Measurements from ENCODE around the gene AFAP1L2.

AFAP1L2 gene

DNA sequence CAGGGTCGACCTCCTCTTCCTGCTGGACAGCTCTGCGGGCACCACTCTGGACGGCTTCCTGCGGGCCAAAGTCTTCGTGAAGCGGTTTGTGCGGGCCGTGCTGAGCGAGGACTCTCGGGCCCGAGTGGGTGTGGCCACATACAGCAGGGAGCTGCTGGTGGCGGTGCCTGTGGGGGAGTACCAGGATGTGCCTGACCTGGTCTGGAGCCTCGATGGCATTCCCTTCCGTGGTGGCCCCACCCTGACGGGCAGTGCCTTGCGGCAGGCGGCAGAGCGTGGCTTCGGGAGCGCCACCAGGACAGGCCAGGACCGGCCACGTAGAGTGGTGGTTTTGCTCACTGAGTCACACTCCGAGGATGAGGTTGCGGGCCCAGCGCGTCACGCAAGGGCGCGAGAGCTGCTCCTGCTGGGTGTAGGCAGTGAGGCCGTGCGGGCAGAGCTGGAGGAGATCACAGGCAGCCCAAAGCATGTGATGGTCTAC lies 118.3 kb downstream of the AFAP1L2 start:
- DNase-seq, result no peak

DNA sequence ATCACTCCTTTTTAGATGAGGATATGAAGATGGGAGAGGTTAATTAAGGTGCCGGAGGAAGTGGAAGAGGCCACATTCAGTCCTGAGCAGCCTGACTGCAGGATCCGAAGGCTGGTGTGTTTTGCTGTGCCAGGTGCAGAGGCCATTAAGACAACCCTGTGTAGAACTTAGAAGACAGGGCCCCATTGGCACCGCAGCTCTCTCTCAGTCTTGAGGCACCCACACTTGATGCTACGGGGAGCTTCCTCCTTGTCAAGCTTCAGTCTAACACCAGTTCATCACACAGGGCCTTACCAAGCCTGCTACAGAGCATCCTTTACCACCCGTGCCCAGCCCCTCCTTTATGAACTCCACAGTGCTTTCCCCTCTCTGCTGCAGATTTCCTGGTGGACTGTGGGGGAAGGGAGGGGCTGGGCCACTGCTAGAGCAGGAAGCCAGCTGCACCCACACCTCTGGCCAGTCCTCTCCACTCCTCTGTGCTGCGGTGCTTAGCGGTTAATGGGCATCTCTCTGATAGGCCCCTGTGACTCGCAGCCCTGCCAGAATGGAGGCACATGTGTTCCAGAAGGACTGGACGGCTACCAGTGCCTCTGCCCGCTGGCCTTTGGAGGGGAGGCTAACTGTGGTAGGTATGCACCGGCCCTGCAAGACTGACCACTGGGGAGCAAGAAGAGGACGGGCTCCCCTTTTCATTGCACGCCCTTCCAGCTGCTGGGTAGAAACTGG lies 119.8 kb downstream of the AFAP1L2 start:
- no peak for DNase-seq

DNA sequence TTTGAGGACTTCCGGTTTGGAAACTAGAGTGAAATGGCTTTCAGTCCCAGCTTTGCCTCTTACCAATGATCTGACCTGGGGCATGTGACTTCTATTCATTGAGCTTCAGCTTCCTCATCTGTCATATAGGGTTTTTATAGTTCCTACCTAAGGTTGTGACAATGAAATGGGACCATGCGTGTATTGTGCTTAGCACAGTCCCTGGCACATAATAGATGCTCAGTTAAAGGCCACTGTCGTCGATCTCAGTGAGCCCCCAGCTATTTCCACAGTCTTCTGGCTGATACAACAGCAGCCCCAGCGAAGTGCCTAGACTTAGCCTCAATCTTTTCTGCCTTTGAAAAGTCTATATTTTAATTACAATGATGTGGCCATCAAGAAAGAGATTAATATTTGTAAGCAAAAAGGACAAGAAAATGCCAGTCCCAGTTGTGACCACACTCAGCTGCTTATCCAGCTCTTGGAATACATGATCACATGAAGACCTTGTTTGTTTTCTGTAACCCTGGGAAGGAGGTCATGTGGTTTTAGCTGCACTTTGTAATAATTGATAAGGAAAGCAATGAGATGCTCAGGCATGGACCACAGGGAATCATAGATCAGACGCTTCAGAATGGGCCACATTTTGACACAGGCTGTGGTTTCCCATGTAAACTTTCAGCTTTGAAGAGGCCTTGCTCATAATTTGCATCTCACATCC lies 120.6 kb downstream of the AFAP1L2 start:
- no peak for DNase-seq

DNA sequence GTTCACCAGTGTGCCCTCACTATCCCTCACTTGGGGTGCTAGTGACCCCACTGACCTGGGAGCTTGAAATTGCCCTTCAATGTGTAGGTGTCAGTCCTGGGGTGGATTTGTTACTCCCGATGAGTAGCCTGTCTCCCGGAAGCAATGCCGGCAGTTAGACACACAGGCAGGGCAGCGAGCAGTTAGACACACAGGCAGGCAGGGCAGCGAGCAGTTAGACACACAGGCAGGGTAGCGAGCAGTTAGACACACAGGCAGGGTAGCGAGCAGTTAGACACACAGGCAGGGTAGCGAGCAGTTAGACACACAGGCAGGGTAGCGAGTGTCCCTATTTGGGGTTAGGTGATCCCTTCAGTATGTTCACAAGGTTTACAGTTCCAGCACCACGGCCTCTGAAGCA lies 121.2 kb downstream of the AFAP1L2 start:
- DNase-seq, result no peak

DNA sequence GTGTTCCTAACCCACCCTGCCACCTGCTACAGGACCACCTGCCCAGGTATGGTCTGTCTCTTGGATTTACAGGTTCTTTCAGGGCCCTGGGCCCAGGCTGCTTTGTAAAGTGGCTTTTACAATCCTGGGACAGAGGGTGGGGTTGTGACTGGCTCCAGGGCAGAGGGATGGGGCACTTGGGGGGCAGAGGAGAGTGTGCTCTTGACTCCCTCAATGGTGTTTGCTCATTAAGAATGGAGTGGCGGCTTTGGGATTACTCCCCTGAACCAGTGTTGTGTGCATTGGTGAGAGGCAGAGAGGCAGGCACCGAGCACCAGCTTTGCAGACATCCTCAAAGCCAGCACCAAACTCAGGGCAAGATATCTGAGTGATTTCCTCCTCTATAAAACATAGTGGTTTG lies 121.8 kb downstream of the AFAP1L2 start:
- DNase-seq, result no peak

DNA sequence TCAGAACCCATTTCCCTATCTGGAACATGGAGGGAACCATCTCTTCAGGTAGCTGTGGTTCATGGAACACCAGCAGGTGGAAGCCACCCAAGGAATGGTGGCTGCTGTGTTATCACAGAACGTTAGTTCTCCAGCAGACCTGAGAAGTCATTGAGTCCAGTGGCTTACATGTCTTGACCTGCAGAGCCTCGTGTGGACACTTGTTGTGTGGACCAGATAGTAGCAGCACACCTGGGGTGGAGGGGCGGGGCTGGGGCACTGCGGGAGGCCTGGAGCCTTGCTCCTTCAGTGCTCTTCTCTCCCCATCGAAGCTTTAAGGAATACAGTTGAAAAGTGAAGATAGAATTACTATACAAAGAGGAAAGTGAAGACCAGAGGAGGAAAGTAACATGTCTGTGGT lies 122.8 kb downstream of the AFAP1L2 start:
- DNase-seq, result no peak

DNA sequence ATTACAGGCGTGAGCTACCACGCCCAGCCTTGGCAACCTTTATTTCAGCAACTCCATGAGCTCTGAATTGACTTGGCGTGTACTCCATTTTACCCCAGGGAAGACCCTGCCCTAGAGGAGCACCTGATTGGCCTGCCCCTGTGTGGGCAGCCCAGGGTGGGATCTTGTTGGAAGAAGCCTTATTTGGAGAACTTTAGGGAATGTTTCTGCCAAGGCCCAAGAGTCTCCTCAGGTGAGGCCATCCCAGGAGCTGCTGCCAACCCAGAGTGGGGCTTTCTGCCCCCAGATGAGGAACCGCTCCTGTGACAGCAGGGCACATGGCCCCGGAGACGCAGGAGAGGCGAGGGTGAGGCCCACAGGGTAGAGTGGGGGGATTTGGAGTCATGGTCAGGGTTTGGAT lies 123.3 kb downstream of the AFAP1L2 start:
- DNase-seq, result no peak

DNA sequence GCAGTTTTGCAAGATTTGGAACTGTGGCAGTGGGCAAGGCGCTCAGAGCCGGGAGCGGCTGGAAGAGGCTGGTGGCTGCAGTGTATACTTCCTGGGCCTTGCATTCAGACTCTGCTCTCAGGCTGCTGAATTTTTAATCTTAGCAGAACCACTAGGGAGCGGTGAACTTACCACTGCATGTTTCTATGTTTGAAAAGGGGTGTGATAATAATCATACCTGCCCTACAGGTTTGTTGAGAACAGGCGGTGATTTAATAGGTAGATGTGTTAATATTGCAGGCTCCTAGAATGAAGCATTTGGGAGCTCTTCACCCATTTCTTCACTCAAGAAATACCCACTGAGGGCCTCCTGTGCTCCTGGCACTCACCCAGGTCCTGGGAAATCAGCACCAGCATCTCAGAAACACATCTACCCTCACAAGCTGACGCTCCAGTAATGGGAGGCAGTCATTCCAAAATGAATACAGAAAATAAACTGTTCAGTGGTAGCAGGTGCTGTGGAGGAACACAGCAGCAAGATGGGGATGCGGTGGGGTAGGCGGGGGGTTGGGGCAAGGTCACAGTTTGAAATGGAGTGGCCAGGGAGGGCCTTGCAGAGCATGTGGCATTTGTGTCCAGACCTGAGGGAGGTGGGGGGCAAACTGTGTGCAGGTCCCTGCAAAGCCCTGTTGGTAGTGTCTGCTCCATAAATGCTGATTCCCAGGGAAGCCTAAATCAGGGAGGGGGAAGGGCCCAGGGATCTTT lies 124.2 kb downstream of the AFAP1L2 start:
- DNase-seq, result no peak

DNA sequence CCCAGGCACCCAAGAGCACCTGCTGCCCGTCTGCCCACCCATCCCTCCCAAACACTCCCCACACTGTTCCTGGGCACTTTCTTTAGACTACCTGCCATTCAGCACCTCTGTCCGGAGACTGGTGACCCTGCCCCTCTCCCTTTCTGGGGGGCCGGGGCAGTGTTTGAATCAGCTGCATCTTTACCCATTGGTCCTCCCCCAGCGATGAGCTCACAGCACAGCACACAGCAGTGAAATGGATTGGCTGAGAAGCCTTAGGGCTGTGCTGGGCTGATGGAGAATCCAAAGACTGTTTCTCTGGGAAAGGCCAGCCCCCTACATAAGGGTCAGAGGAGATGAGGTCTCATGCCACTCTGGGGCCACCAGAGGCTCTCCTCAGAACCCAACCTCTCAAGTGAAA lies 125.0 kb downstream of the AFAP1L2 start:
- no peak for DNase-seq

DNA sequence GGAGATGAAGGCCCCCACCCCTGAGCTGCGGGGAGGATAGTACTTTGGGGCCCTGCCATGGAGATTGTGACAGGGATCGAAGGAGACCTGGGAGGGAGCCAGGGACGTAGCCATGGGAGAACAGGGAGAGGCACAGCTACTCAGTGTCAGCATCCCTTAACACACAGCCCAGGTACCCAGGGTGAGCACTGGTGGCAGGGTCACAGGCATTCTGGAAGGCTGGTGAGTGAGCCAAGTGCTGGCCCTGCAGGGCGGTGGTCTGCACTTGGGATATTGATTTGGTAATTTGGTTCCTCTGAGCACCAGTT lies 125.5 kb downstream of the AFAP1L2 start:
- no peak for DNase-seq

DNA sequence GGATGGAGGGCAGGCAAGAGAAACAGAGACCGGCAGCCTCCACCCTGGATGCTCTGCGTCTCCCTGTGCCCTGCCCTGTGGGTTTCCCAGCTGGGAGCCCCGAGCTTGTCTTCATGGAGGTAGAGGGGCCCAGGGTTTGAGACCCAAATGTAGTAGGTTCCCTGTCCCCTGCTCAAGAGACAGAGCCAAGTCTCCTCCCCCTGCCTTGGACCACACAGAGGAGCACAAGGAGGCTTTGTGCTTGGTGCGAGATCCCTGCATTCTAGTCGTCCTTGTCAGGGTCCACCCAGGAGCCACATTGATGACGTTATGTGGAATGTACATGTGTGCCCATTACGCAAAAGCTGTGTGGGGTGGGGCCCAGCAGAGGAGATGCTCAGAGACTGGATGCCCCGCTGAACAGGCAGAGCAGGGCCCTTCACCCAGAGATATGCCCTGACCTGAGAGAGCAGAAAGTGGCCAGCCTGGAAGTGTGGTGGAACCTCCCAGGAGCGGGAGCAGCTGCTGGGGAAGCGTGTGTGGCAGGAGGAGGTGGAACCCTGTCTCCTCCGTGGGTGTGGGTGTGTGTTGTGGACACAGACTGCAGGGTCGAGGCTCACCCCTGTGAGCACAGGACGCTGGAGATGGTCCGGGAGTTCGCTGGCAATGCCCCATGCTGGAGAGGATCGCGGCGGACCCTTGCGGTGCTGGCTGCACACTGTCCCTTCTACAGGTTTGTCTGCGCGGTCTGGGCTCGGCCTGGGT lies 126.0 kb downstream of the AFAP1L2 start:
- DNase-seq, result no peak

DNA sequence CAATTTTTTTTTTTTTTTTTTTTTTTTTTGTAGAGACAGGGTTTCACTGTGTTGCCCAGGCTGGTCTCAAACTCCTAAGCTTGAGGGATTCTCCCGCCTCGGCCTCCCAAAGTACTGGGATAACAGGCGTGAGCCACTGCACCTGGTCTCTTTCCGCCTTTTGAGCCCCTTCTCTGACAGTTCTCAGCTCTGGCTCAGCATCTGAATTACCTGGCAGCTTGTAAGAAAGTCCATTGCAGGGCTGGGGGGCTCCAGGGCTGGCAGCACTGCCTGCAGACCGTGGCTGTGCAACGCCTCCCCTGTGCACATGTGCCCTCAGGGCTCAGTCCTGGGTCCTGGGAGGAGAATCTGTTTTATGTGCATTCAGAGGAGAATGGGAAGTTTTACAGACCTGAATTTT lies 127.6 kb downstream of the AFAP1L2 start:
- DNase-seq, result no peak

DNA sequence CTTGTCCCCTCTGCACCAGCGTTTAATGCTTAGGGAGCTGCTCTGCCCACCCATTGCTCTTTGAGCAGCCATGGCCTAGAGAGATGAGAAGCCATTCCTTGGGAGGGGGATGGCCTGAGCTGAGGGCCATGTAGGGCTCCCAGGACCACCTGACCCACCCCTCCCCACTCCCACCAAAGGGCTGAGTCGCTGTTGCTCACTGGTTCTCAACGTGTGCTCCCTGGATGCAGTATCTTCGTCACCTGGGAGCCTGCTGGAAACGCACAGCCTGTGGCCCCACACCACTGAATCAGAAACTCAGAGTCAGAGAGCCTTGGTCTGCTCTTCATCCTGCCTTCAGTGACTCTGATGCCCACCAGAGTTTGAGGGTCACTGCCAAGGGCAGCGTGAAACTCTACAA lies 128.2 kb downstream of the AFAP1L2 start:
- no peak for DNase-seq

DNA sequence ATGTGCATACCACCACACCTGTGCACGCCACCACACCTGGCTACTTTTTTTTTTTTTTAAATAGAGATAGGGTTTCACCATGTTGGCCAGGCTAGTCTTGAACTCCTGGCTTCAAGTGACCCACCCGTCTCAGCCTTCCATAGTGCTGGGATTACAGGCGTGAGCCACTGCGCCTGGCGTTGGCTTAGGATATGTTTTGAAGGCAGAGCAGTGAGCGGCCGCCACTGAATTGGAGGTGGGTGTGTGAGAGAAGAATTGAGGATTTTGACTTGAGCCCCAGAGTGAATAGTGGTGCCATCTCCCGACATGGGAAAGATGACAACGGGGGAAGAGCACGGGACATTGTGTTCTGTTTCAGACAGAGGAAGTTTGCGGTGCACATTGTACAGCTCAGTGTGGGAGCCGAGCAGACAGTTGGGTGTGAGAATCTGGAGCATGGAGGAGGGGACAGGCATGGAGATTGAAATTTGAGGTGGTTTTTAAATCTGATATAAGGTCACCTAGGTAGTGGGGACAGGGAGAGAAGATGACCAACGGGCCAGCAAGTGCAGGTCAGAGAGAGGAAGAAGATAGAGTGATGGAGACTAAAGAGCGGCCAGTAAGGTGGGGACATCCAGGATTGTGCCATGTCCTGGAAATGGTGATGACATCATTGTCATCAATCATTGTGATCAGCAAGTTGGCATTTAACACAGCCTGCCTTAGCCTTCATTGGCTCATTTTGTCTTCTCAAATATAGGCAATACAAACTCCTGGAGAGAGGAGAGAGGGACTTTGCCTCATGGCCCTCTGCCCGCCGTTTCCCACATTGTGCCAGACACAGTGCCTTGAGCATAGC lies 129.5 kb downstream of the AFAP1L2 start:
- no peak for DNase-seq

DNA sequence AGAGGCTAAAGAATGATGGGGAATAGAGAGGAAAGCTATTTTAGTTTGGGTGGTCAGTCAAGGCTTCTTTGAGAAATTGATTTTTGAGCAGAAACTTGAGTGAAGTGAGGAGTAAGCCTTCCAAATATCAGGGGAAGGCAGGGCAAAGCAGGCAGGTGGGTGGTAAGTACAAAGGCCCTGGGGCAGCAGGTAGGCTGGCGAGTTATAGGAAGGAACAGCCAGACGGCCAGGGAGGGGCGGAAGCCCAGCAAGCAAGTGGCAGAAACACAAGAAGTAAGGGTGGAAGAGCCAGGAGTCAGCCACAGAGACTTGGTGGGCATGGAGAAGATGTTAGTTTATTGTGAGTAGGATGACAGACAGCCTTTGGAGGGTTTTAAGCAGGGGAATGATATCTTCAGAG lies 130.4 kb downstream of the AFAP1L2 start:
- no peak for DNase-seq

DNA sequence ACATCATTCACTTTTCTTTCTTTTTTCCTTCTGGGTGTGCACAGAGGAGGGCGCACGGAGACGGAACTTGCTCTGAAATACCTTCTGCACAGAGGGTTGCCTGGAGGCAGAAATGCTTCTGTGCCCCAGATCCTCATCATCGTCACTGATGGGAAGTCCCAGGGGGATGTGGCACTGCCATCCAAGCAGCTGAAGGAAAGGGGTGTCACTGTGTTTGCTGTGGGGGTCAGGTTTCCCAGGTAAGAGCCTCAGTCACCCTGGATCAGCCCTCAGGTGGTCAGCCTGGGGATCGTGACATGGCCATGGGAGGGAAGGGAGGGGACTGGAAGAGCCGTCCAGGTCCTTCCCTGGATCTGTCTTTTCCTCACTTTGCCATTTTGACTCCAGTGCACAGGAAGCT lies 131.6 kb downstream of the AFAP1L2 start:
- no peak for DNase-seq

DNA sequence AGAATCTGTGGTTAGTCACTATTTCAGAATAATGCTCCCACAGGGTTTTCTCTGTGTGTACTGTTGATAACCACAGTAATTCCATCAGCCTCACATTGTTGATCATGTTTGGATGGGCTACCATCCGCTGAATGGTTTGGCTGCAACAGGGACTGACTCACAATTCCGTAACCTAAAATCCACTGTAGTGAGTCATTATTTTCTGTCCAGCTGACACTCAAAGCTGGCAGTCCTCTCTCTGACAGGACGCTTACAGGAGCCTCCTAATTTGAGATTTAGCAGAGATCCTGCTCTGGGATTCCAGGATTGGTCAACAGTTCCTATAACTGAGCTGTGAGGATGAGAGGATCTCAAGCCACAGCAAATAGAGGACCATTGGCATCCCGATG lies 132.5 kb downstream of the AFAP1L2 start:
- DNase-seq, result no peak

DNA sequence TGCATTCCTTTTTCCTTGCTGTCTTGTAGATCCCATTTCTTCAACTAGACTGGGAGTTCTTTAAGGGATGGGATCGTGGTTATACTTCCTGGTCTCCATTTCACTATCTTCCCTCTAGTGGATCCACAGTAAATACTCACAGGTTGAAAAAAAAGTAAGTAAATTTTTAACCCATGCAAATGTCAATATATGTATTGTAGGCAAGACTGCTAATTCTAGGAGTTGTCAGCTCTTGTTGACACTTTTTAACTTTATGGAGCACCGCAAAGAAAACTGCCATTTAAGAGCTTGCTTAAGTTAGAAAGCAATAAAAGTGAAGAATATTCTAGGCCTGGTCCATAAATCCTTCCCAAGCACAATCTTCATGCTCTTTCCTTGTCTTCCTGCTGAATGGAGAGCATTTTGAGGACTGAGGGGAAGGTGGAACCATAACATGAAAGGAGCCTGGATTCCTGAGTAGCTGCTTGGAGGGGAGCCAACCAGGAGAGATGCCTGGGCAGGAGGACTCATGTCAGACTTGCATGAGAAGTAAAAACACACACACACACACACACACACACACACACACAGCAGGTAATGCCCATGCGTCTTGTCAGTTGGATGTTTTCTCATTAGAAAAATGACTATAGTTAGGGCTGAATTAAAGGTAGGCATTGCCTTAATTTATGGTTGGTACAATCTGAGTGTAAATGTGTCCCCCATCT lies 133.1 kb downstream of the AFAP1L2 start:
- DNase-seq, result no peak

DNA sequence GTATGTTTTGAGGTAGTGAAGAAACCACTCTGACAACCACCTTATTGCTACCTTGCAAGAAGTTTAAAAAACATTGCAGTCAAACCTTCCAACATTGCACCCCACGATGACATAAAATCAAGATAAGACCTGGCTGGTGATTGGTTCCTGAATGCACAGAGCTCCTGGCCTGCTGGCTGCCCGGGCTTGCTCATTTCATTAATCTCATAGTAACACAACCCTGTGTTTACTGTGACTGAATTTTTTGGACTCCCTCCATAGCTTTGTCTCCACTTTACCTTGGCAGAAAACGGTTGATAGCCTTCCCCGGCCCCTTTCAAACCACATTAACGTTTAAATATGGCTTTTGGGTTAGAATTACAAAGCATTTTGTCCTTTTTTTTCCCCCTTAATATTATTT lies 137.8 kb downstream of the AFAP1L2 start:
- DNase-seq, result no peak

DNA sequence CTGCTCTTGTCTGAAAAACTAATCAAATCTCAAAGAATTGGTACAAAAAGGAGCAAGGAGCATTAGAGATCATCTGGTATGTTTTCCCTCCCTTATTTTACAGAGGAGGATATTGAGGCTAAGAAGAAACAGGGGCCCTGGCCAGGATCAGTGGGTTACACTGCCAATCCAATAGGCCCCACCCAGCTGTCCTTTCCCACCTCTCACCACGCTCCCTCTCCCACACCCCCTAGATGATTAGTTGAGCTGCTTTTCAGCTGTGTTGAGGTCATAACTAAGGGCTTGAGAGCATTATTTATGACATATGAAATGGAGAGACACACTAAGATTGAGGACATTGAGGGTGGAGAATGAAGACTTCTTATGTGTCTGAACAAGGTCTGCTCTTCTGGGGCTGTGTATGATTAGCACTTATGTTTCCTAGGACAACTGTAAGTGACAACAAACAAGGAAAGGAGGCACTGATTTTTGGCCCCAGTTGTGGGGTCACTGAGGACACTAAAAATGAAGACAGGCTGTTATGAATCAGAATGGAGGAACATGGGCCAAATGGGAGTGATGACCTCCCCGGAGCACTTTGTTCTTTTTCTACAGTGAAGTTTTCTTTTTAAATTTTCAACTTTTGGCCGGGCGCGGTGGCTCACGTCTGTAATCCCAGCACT lies 138.8 kb downstream of the AFAP1L2 start:
- no peak for DNase-seq

DNA sequence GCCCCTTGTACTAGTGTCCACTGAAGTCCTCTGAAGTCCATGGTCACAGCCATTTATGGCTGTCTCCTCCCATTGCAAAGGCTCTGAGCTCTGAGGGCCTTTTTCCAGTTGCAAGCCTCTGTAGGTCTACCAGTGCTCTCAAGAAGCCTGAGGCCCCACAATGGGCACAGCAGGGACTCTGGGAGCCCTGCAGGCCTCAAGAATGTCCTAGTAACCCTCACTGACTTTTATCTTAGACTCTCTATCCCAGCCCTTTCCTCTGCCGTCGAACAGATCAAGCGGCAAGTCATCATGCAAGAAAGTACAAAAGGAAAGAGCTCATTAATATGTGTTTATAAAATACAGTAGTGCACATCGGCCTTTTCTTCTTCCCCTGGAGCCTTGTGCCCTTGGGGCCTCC lies 141.8 kb downstream of the AFAP1L2 start:
- no peak for DNase-seq

Measured in activated CD4-positive, alpha-beta T cell treated with anti-CD3 and anti-CD28 coated beads for 1 hour (primary cell).